Mesothelial cell of epicardium (in vitro differentiated cells): ENCODE data around the gene ARHGEF7. TPM values are rescaled to one million over a fixed set of nuclear protein-coding genes. Genes with fewer than 3 reads are reported as not detected.

ENCODE experiments used
- DNase-seq, 2 experiments: peaks; one replicate each; pipeline ENCODE4 v3.0.0; 2021; ENCODE audit warnings: low spot score in 2 of 2; ENCODE audit not compliant: unreplicated experiment in 2 of 2
- H3K27ac Mint-ChIP-seq: 2 replicates; pipeline ENCODE4 v1.8.0; 2021; ENCODE audit warnings: mixed read lengths
- H3K27me3 Mint-ChIP-seq: 2 replicates; pipeline ENCODE4 v1.8.0; 2021; ENCODE audit warnings: low read depth, mixed read lengths
- H3K36me3 Mint-ChIP-seq: 2 replicates; pipeline ENCODE4 v1.8.0; 2021; ENCODE audit warnings: mixed read lengths
- H3K4me1 Mint-ChIP-seq: 2 replicates; pipeline ENCODE4 v1.8.0; 2021; ENCODE audit warnings: mixed read lengths
- H3K4me3 Mint-ChIP-seq: 2 replicates; pipeline ENCODE4 v1.8.0; 2021; ENCODE audit warnings: mild to moderate bottlenecking, moderate library complexity, mixed read lengths
- H3K9me3 Mint-ChIP-seq: 2 replicates; pipeline ENCODE4 v1.8.0; 2021; ENCODE audit warnings: mixed read lengths
- total RNA-seq: library from RNA; stranded (reverse); gene quantifications from 3 replicates; pipeline ENCODE4 v1.2.1, GENCODE V29; 2021
- TF ChIP-seq, protein P1 (sequence below): fragments of 200-600 bp; sonication (generic); IDR thresholded peaks from one replicate; pipeline ENCODE4 v1.5.0; 2021; ENCODE audit warnings: antibody characterized with exemption; ENCODE audit not compliant: unreplicated experiment

ARHGEF7 gene
- total RNA-seq, 1 donor from 2014 or later = 95.9 TPM

DNA sequence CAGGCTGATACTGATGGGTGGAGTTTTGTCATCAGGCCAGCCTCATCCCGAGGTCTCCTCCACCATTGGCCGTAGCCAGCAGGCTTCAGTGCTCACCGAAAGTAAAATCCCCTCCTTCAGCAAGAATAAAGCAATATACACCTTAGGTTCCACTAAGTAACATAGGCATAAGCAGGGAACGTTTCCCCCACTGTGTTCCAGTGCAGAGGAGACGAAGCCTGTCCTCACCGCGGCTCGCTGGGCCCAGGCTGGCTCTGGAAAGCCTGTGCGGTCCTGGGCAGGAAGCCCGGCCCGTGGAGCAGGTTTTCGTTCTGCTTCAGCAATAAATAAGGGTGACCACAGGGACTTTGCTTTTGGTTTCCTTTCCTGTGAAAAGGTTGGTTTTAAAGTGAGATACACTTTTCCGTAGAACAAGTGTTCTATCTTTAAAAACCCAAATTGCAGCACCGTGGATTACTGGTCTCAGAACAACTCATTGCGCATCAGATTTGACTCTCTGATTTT lies 189.0 kb downstream of the ARHGEF7 start:
- Mint-ChIP-seq H3K36me3 (peaks cover 67% of the 10 kb centered on the region), H3K4me1 (no peaks in the 10 kb centered on the region), H3K27me3 (no peaks in the 10 kb centered on the region), H3K27ac (no peak overlapping the region), H3K9me3 (peaks cover 8% of the 10 kb centered on the region), H3K4me3 (no peak overlapping the region)
- DNase-seq = no peak
- TF ChIP-seq, protein P1, sequence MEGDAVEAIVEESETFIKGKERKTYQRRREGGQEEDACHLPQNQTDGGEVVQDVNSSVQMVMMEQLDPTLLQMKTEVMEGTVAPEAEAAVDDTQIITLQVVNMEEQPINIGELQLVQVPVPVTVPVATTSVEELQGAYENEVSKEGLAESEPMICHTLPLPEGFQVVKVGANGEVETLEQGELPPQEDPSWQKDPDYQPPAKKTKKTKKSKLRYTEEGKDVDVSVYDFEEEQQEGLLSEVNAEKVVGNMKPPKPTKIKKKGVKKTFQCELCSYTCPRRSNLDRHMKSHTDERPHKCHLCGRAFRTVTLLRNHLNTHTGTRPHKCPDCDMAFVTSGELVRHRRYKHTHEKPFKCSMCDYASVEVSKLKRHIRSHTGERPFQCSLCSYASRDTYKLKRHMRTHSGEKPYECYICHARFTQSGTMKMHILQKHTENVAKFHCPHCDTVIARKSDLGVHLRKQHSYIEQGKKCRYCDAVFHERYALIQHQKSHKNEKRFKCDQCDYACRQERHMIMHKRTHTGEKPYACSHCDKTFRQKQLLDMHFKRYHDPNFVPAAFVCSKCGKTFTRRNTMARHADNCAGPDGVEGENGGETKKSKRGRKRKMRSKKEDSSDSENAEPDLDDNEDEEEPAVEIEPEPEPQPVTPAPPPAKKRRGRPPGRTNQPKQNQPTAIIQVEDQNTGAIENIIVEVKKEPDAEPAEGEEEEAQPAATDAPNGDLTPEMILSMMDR = no peak

DNA sequence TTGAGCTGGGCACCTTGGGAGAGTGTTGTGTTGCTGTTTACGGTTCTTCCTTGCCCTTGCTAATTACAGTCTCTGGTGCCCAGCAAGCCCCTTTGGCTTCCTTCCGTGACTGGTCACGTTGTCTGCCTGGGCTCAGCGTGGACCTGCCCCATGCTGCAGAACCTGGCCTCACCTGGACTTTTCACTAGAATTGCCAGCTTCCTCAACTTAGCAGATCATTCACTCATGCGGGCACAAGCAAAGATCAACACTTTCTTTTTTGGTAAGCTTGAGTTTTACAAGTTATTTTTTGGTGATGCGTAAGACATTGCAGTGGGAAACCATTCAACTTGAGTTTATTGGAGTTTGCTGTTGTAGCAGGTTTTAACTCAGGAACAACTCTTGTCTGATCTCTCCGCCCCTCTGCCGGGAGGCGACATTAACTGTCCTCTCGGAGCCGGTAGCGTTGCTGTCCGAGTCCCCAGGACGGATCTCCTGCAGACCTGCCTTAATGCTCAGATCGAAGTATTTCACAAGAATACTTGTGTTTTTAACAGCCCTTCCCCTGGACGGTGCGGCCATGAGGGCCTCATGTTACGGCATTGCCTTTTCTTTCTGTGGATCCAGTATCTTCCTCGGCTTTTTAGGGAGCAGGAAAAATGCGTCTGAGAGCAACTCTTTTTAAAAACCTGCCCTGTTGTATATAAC lies 189.6 kb downstream of the ARHGEF7 start:
- Mint-ChIP-seq H3K36me3 (peaks cover 74% of the 10 kb centered on the region), H3K4me3 (no peak overlapping the region), H3K27me3 (no peaks in the 10 kb centered on the region), H3K27ac (no peak overlapping the region), H3K4me1 (no peaks in the 10 kb centered on the region), H3K9me3 (peaks cover 14% of the 10 kb centered on the region)
- no peak for DNase-seq
- TF ChIP-seq, protein P1 = no peak

DNA sequence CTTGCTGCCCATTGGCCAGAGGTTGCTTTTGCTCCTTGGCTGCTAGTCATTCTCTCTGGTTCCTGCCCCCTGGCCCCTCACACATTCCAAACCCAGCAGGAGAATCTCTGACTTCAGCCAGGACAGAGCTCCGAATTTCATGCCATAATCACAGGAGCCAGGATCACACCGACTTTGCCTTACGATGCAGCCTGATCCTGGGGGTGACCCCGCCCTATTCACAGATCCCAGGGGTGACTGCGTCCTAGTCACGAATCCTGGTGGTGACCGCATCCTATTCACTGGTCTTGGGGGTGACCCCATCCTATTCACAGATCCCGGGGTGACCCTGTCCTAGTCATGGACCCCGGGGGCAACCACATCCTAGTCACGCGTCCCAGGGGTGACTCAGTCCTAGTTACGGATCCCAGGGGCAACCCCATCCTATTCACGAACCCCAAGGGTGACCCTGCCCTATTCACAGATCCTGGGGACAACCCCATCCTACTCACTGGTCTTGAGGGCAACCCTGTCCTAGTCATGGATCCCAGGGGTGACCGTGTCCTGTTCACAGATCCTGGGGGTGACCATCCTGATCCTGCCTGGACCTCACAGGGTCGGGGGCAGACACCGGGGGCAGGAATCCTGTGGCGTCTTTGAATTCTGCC lies 198.0 kb downstream of the ARHGEF7 start:
- peaks cover 33% of the 10 kb centered on the region for H3K9me3 Mint-ChIP-seq
- TF ChIP-seq, protein P1 = no peak
- H3K27ac Mint-ChIP-seq = no peak overlapping the region
- H3K4me3 Mint-ChIP-seq = no peak overlapping the region
- peaks cover 9% of the 10 kb centered on the region for H3K4me1 Mint-ChIP-seq
- H3K36me3 Mint-ChIP-seq = peaks cover 52% of the 10 kb centered on the region
- DNase-seq = no peak
- no peaks in the 10 kb centered on the region for H3K27me3 Mint-ChIP-seq

DNA sequence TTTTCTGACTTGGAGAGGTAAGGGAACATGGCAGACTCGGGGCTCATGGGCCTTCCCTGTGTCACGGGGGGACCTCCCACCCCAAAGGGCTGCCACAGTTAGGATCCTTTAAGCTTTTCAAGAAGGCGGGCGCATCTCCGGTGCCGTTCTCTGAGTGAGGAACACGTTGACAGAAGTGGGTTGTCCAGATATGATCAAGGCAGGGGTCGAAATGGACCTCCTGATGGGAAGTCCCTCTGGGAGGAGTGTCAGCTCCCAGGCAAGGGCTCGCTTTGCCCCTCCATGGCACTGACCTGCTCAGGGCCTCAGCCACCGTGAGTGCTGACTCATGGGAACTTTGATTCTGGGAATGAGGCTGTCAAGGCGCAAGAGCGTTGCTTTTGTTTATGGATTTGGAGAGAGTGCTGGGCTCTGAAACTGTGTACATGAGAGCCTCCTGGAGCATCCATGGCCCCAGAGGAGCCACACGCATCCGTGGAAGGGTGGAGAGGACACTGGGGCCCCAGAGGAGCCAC lies 198.9 kb downstream of the ARHGEF7 start:
- Mint-ChIP-seq H3K9me3 (peaks cover 32% of the 10 kb centered on the region), H3K27me3 (no peaks in the 10 kb centered on the region), H3K4me3 (no peak overlapping the region), H3K27ac (no peak overlapping the region), H3K36me3 (peaks cover 45% of the 10 kb centered on the region), H3K4me1 (peaks cover 9% of the 10 kb centered on the region)
- no peak for DNase-seq
- TF ChIP-seq, protein P1 = no peak

DNA sequence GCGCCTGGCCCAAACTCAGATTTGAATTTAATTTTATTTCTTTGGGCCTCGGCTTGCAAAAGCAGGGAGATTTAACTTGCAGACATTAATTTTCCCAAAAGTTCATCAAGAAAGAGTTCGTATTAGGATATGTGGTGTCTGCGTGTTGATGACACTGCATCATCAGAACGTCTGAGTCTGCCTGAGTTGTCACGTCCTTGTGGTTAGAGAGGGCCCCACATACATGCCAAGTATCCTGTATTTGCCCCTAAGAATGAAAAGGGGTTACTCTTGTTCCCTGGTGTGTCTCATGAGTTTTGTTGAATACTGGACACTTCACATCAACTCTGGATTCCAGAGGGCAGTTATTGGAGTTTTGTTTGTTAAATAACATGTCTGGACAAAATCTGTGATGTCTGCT lies 199.7 kb downstream of the ARHGEF7 start:
- TF ChIP-seq, protein P1 = no peak
- Mint-ChIP-seq H3K36me3 (peaks cover 36% of the 10 kb centered on the region), H3K4me3 (no peak overlapping the region), H3K9me3 (peaks cover 24% of the 10 kb centered on the region), H3K4me1 (peaks cover 9% of the 10 kb centered on the region), H3K27me3 (no peaks in the 10 kb centered on the region), H3K27ac (no peak overlapping the region)
- DNase-seq = no peak
